Esophagus muscularis mucosa (tissue), 3 donors: Measurements from ENCODE around the gene GRK3.

Experiments used
- CTCF ChIP-seq, 3 experiments: fragments of 200-600 bp in 2 of 3; fragments of 450-650 bp in 1 of 3; sonication (generic) in 2 of 3; IDR thresholded peaks; one replicate each; pipeline ENCODE4 v1.5.1; 2017 to 2019; ENCODE audit warnings: antibody characterized with exemption in 3 of 3, mild to moderate bottlenecking in 2 of 3, moderate library complexity in 1 of 3
- POLR2A ChIP-seq: fragments of 450-650 bp; IDR thresholded peaks from one replicate; pipeline ENCODE4 v1.6.1; 2017; ENCODE audit warnings: antibody characterized with exemption, moderate library complexity, mild to moderate bottlenecking, low read depth
- POLR2AphosphoS5 ChIP-seq, 2 donors: sonication (generic); formaldehyde crosslinking; IDR thresholded peaks; one replicate each; pipeline ENCODE4 v1.6.1; 2017; ENCODE audit warnings: antibody characterized with exemption in 2 of 2

GRCh38 chr22:25772288-25772687, 207.8 kb downstream of the GRK3 start:
- TF ChIP-seq CTCF (IDR thresholded peaks at IDR 0.05): no peak
- TF ChIP-seq POLR2A: no peak
- no peak for TF ChIP-seq POLR2AphosphoS5 (IDR thresholded peaks at IDR 0.05)
